HCT116 (cell line): ENCODE data around the gene PAX5. TPM values are rescaled to one million over a fixed set of nuclear protein-coding genes. Genes with fewer than 3 reads are reported as not detected.

Source experiments
- ATAC-seq: fragments of 200-7000 bp; cut with Tn5 transposase; 2 replicates; pipeline ENCODE4 v1.9.1; 2020; ENCODE audit warnings: mild to moderate bottlenecking, moderate library complexity
- BruUV-seq: library from RNA; stranded (reverse); fragments of 400-500 nt; replicated peaks from 2 replicates; lab custom pipeline; 2021; lab: Mats Ljungman, UMichigan
- CTCF ChIA-PET: fragments of 300-600 bp; sonication (Branson Sonifier 250); formaldehyde crosslinking; loops from one replicate; lab custom pipeline; 2021; ENCODE audit warnings: antibody characterized with exemption; lab: Charles Lee
- POLR2A ChIA-PET: fragments of 300-600, 350-600 bp; sonication (Branson Sonifier 250); formaldehyde crosslinking; loops from one replicate; lab custom pipeline; 2021; ENCODE audit warnings: antibody characterized with exemption; lab: Charles Lee
- RAD21 ChIA-PET, 2 experiments: fragments of 300-600 bp; sonication (Branson Sonifier 250); formaldehyde crosslinking; loops; one replicate each; lab custom pipeline; 2023; ENCODE audit warnings: low total read pairs in 2 of 2; ENCODE audit not compliant: uncharacterized antibody in 2 of 2, unreplicated experiment in 2 of 2, low non-redundant PET in 1 of 2; lab: Charles Lee
- DNase-seq: peaks from one replicate; pipeline ENCODE4 v3.0.0-alpha.2; 2010; ENCODE audit warnings: low read depth, low spot score
- H2AFZ ChIP-seq: fragments of 200-600 bp; shearing (Covaris generic), sonication (generic); 2 replicates; pipeline ENCODE4 v1.6.1; 2017; ENCODE audit warnings: low read depth, mixed run types, mixed read lengths, antibody characterized with exemption, low read length; ENCODE audit not compliant: poor library complexity, severe bottlenecking
- H3K27ac ChIP-seq: 2 replicates; pipeline ENCODE4 v1.5.1; 2012; ENCODE audit warnings: low read depth, low read length
- H3K27me3 ChIP-seq: fragments of 200-600 bp; sonication (generic); 2 replicates; pipeline ENCODE4 v1.6.1; 2016; ENCODE audit warnings: mixed run types, low read length, mixed read lengths; ENCODE audit not compliant: insufficient read depth
- H3K36me3 ChIP-seq, 2 experiments: fragments of 200-500 bp in 1 of 2; fragments of 200-600 bp in 1 of 2; sonication (Bioruptor generic) in 1 of 2; sonication (generic) in 1 of 2; 2 replicates each; pipeline versions ENCODE4 v1.5.1 to v1.6.1; 2014 to 2016; ENCODE audit warnings: low read length in 2 of 2, inconsistent platforms in 1 of 2, mixed read lengths in 1 of 2, mixed run types in 1 of 2; ENCODE audit not compliant: insufficient read depth in 2 of 2, control insufficient read depth in 1 of 2
- H3K4me1 ChIP-seq, 2 experiments: fragments of 200-600 bp in 1 of 2; sonication (generic) in 1 of 2; 2 replicates each; pipeline versions ENCODE4 v1.5.1 to v1.6.1; 2012 to 2017; ENCODE audit warnings: low read length in 2 of 2, inconsistent platforms in 1 of 2, mild to moderate bottlenecking in 1 of 2, mixed read lengths in 1 of 2, mixed run types in 1 of 2, moderate library complexity in 1 of 2; ENCODE audit not compliant: insufficient read depth in 2 of 2, control insufficient read depth in 1 of 2
- H3K4me2 ChIP-seq: fragments of 200-600 bp; sonication (generic); 2 replicates; pipeline ENCODE4 v1.6.1; 2017; ENCODE audit warnings: mixed run types, low read length, mixed read lengths
- H3K4me3 ChIP-seq, 2 experiments: fragments of 200-600 bp in 1 of 2; sonication (generic) in 1 of 2; replicated peaks in 1 of 2; 2 replicates each; pipeline ENCODE4 v1.5.1; 2011 to 2016; ENCODE audit warnings: low read length in 2 of 2, control low read depth in 1 of 2, low read depth in 1 of 2, mild to moderate bottlenecking in 1 of 2, mixed read lengths in 1 of 2, mixed run types in 1 of 2
- H3K79me2 ChIP-seq: fragments of 200-600 bp; sonication (generic); 2 replicates; pipeline ENCODE4 v1.6.1; 2017; ENCODE audit warnings: mild to moderate bottlenecking, mixed run types, low read length, moderate library complexity, mixed read lengths; ENCODE audit not compliant: insufficient read depth
- H3K9ac ChIP-seq: fragments of 200-600 bp; sonication (generic); 2 replicates; pipeline ENCODE4 v1.6.1; 2016; ENCODE audit warnings: low read length, mixed read lengths
- H3K9me2 ChIP-seq: fragments of 200-600 bp; sonication (generic), shearing (Covaris generic); 2 replicates; pipeline ENCODE4 v1.6.1; 2017; ENCODE audit warnings: mixed run types, mild to moderate bottlenecking, moderate library complexity; ENCODE audit not compliant: insufficient read depth
- H3K9me3 ChIP-seq, 2 experiments: fragments of 200-500 bp in 1 of 2; fragments of 200-600 bp in 1 of 2; sonication (Bioruptor generic) in 1 of 2; sonication (generic) in 1 of 2; 2 replicates each; pipeline ENCODE4 v1.6.1; 2014 to 2017; ENCODE audit warnings: low read length in 2 of 2, mixed read lengths in 2 of 2, inconsistent platforms in 1 of 2, low read depth in 1 of 2, mild to moderate bottlenecking in 1 of 2, mixed run types in 1 of 2, moderate library complexity in 1 of 2; ENCODE audit not compliant: control insufficient read depth in 1 of 2, insufficient read depth in 1 of 2
- H4K20me1 ChIP-seq: fragments of 200-600 bp; sonication (generic), shearing (Covaris generic); 2 replicates; pipeline ENCODE4 v1.6.1; 2017; ENCODE audit warnings: mixed run types, mild to moderate bottlenecking, moderate library complexity; ENCODE audit not compliant: insufficient read depth
- CBX3 ChIP-seq: IDR thresholded peaks from 2 replicates; pipeline ENCODE4 v1.6.1; 2012; ENCODE audit warnings: low read depth
- CEBPB ChIP-seq: IDR thresholded peaks from 2 replicates; pipeline ENCODE4 v1.6.1; 2012; ENCODE audit warnings: low read depth
- EGR1 ChIP-seq: IDR thresholded peaks from 2 replicates; pipeline ENCODE4 v1.6.1; 2012; ENCODE audit warnings: low read depth
- ELF1 ChIP-seq: IDR thresholded peaks from 2 replicates; pipeline ENCODE4 v1.6.1; 2012; ENCODE audit warnings: low read depth, borderline replicate concordance
- EZH2phosphoT487 ChIP-seq: fragments of 200-600 bp; IDR thresholded peaks from 2 replicates; pipeline ENCODE4 v1.6.1; 2018; ENCODE audit warnings: antibody characterized with exemption, borderline replicate concordance
- FOSL1 ChIP-seq: IDR thresholded peaks from 2 replicates; pipeline ENCODE4 v1.6.1; 2012; ENCODE audit warnings: low read depth
- MAX ChIP-seq: IDR thresholded peaks from 2 replicates; pipeline ENCODE4 v1.6.1; 2012
- POLR2A ChIP-seq: IDR thresholded peaks from 2 replicates; pipeline ENCODE4 v1.7.0; 2011; ENCODE audit warnings: borderline replicate concordance; ENCODE audit not compliant: insufficient read depth, insufficient read length; ENCODE audit errors: extremely low read depth
- RAD21 ChIP-seq: IDR thresholded peaks from 2 replicates; pipeline ENCODE4 v1.6.1; 2012; ENCODE audit warnings: low read depth, mild to moderate bottlenecking
- REST ChIP-seq: IDR thresholded peaks from 2 replicates; pipeline ENCODE4 v1.6.1; 2012; ENCODE audit warnings: low read depth
- SP1 ChIP-seq: IDR thresholded peaks from 2 replicates; pipeline ENCODE4 v1.6.1; 2012; ENCODE audit warnings: low read depth
- YY1 ChIP-seq: IDR thresholded peaks from 2 replicates; pipeline ENCODE4 v1.6.1; 2011; ENCODE audit warnings: low read length, low read depth, moderate library complexity, mild to moderate bottlenecking; ENCODE audit not compliant: insufficient replicate concordance; ENCODE audit errors: extremely low read depth
- ZNF274 ChIP-seq: fragments of 200-500 bp; sonication (Bioruptor generic); IDR thresholded peaks from 2 replicates; pipeline ENCODE4 v1.6.1; 2014; ENCODE audit warnings: mild to moderate bottlenecking, low read depth, low read length, inconsistent platforms
- intact Hi-C: fragments of 100-400 bp; cut with micrococcal nuclease; formaldehyde crosslinking; loops from 2 replicates; pipeline ENCODE4 v1.10.0; 2022
- total RNA-seq: library from RNA; stranded (reverse); gene quantifications from one replicate; pipeline ENCODE4 v1.2.1, GENCODE V29; 2021; ENCODE audit not compliant: unreplicated experiment

The PAX5 gene
- total RNA-seq, 1 experiment from 2014 or later, result 0.17 TPM

DNA sequence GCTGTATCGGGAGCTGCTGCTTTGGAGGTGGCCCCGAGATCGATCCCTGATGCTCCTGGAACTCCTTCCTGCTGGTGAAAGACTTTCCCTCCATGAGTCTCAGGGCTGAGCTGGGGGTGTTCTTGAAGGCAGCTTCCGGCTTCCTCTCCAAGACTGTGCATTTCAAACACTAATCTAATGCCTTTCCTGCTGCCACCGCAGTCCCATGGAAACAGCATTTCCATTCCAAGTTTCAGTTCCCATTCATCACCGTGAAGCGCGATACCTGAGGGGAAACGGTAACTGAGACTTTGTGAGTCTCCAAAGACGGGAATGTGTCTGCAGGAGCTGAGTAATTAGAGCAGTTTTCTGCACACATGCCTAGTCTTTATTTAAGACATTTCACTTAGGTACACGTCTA, 230.1 kb downstream of the PAX5 start:
- H3K4me3 ChIP-seq, result no peak overlapping the region
- H3K4me2 ChIP-seq, result no peak overlapping the region

More for the DNA sequence above, 230.1 kb downstream of the PAX5 start:
- ATAC-seq (no peak), DNase-seq (no peak)
- no peak overlapping the region for H3K27ac ChIP-seq
- H2AFZ ChIP-seq, result no peak overlapping the region
- no peaks in the 10 kb centered on the region for H3K9me2 ChIP-seq
- RAD21 ChIA-PET, result interaction anchor here in 1 of 2 experiments (0.6 kb wide), 1 partner anchor 72 kb away, joined by 3 read pairs; no protein-coding TSS in a partner anchor
- no peaks in the 10 kb centered on the region for H4K20me1 ChIP-seq
- H3K4me1 ChIP-seq, result no peaks in the 10 kb centered on the region
- H3K9me3 ChIP-seq, result no peaks in the 10 kb centered on the region
- no peaks in the 10 kb centered on the region for H3K79me2 ChIP-seq
- intact Hi-C loops, result no loop called here
- no TSS peak for BruUV-seq
- TF ChIP-seq CEBPB (no peak), CBX3 (no peak), FOSL1 (no peak), RAD21 (no peak), SP1 (no peak), ELF1 (no peak), EGR1 (no peak), REST (no peak), POLR2A (no peak), MAX (no peak), ZNF274 (no peak), EZH2phosphoT487 (no peak), YY1 (no peak)
- TF ChIP-seq, all 23 proteins: peak for 0
- H3K36me3 ChIP-seq, result no peaks in the 10 kb centered on the region
- no peak overlapping the region for H3K9ac ChIP-seq
- ChIA-PET POLR2A (no interaction called here), CTCF (interaction anchor here (1.7 kb wide), 1 partner anchor 12 kb away, joined by 4 read pairs; no protein-coding TSS in a partner anchor)
- H3K27me3 ChIP-seq, result peaks cover 14% of the 10 kb centered on the region; the same call in 1 of the 2 replicates
